ENCODE results near the gene PARD3.

The PARD3 gene

GRCh38 chr10:34169131-34169530 is 646.0 kb downstream of the PARD3 start:
- CTCF ChIA-PET: interaction anchor here (1.5 to 1.6 kb wide), 2 partner anchors 8 to 163 kb away, joined by 3 to 4 read pairs; no protein-coding TSS in a partner anchor

DNA sequence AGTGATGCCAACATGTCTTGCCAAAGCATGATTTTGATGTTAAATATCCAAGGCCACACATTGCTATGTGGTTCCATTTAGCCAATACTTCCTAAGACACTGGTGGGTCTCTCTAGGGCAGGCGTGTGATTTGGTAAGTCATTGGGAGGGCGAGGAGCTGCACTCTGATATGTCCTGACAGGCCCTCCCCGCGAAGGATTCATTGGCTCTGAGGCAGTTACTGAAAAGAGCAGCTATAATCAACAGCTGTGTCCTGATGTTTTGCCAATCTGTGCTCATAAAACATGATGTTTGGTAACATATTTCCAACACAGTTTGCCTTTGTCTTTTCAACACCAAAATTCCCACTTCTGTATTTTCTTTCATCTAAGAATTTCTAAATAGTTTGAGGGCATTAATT is 646.7 kb downstream of the PARD3 start:
- CTCF ChIA-PET: interaction anchor here (1.5 to 1.6 kb wide), 2 partner anchors 8 to 163 kb away, joined by 3 to 4 read pairs; no protein-coding TSS in a partner anchor
- no peak for TF ChIP-seq CTCF (IDR thresholded peaks at IDR 0.05; ENCODE audit: insufficient read depth, low read length, missing control alignments)
- no peak for DNase-seq (ENCODE audit: low read depth, low spot score)
- no peak overlapping the region for H3K4me3 ChIP-seq (ENCODE audit: low read depth, low read length)
- POLR2A ChIA-PET: no interaction called here

More at GRCh38 chr10:34169131-34169530, 646.0 kb downstream of the PARD3 start:
- POLR2A ChIA-PET: no interaction called here
- no peak overlapping the region for H3K4me3 ChIP-seq (ENCODE audit: low read depth, low read length)
- no peak for TF ChIP-seq CTCF (IDR thresholded peaks at IDR 0.05; ENCODE audit: insufficient read depth, low read length, missing control alignments)
- no peak for DNase-seq (ENCODE audit: low read depth, low spot score)

GRCh38 chr10:34166823-34167222 is 648.3 kb downstream of the PARD3 start:
- no peak for TF ChIP-seq CTCF (IDR thresholded peaks at IDR 0.05; ENCODE audit: insufficient read depth, low read length, missing control alignments)
- ChIA-PET CTCF (no interaction called here), POLR2A (no interaction called here)

DNA sequence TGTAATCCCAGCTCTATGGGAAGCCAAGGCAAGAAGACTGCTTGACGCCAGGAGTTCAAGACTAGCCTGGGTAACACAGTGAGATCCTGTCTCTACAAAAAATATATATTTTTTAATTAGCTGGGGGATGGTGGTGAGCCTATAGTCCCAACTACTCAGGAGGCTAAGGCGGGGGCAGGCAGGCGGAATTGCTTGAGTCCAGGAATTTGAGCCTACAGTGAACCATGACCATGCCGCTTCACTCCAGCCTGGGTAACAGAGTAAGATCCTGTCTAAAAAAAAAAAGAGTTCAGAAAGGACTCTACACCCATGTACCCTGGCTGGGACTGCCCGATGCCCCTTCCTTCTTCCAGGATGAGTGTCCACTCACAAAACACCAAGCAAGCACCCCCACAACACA is 648.7 kb downstream of the PARD3 start:
- no peak for DNase-seq (ENCODE audit: low read depth, low spot score)
- H3K4me3 ChIP-seq (ENCODE audit: low read depth, low read length): no peak overlapping the region
- TF ChIP-seq CTCF (IDR thresholded peaks at IDR 0.05; ENCODE audit: insufficient read depth, low read length, missing control alignments): no peak
- ChIA-PET CTCF (interaction anchor here (0.8 kb wide), 1 partner anchor 14 kb away, joined by 3 read pairs; no protein-coding TSS in a partner anchor), POLR2A (no interaction called here)

More at GRCh38 chr10:34166823-34167222, 648.3 kb downstream of the PARD3 start:
- no peak overlapping the region for H3K4me3 ChIP-seq (ENCODE audit: low read depth, low read length)
- DNase-seq (ENCODE audit: low read depth, low spot score): no peak

GRCh38 chr10:34164029-34164428 is 651.1 kb downstream of the PARD3 start:
- H3K4me3 ChIP-seq (ENCODE audit: low read depth, low read length): no peak overlapping the region
- no peak for TF ChIP-seq CTCF (IDR thresholded peaks at IDR 0.05; ENCODE audit: insufficient read depth, low read length, missing control alignments)
- POLR2A ChIA-PET: no interaction called here
- DNase-seq (ENCODE audit: low read depth, low spot score): no peak
- CTCF ChIA-PET: no interaction called here

DNA sequence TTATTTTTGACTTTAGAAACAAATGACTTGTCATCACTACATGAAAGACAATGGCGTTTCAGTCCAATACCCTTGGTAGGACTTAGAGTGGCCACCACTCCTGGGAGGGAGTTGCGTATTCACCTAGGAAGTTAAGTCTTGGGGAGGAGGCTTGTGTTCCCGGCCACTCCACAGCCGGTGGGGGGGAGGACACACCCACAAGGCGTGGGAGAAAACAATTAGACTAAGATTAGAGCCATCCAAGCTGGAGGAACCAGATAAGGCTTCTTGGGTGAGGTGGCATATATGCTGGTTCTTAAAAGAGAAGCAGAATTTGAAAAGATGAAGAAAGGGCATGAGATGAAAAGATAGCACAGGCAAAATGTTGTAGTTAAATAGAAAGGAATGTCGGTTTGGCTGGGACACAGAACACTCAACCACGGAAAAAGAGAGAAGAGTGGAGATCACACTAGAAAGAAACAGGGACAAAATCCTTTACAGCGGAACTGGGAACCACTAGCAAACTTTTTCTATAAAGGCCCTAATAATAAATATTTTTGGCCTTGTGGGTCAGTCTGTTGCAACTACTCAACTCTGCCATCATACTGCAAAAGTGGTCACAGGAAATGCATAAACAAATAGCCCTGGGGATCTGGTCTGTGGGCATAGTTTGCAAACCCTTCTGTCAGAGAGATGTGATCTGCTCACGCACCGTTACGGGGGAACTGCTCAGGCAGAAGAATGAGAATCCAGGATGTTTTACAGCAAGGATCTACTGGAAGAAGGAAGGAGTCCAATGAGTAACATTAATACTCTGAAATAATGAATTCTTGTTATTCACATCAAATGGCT is 651.8 kb downstream of the PARD3 start:
- no peak for DNase-seq (ENCODE audit: low read depth, low spot score)
- CTCF ChIA-PET: no interaction called here
- H3K4me3 ChIP-seq (ENCODE audit: low read depth, low read length): no peak overlapping the region
- TF ChIP-seq CTCF (IDR thresholded peaks at IDR 0.05; ENCODE audit: insufficient read depth, low read length, missing control alignments): no peak
- POLR2A ChIA-PET: no interaction called here

All from AG04449 (cell line).